Keratinocyte (primary cell): Measurements from ENCODE around the gene SYNM. TPM values are rescaled to one million over a fixed set of nuclear protein-coding genes. Genes with fewer than 3 reads are reported as not detected.

Experiments
- DNase-seq: peaks from one replicate; pipeline ENCODE4 v3.0.0-alpha.2; 2011; ENCODE audit warnings: low read depth, missing footprints, low spot score
- FAIRE-seq: peaks from 2 replicates; lab custom pipeline; 2011; peaks lifted over from hg19 to GRCh38; lab: Jason Lieb, UNC
- H2AFZ ChIP-seq: 2 replicates; pipeline ENCODE4 v1.6.0; 2012; ENCODE audit warnings: low read length, control low read depth, inconsistent platforms; ENCODE audit not compliant: control insufficient read depth
- H3K27ac ChIP-seq: 2 replicates; pipeline ENCODE4 v1.5.1; 2011; ENCODE audit warnings: low read length; ENCODE audit not compliant: control insufficient read depth, insufficient read depth
- H3K27me3 ChIP-seq: 3 replicates; pipeline ENCODE4 v1.6.0; 2011; ENCODE audit warnings: low read length; ENCODE audit not compliant: control insufficient read depth, insufficient read depth; ENCODE audit errors: extremely low read depth
- H3K36me3 ChIP-seq, 2 experiments: 2 replicates in 1 of 2; 3 replicates in 1 of 2; pipeline ENCODE4 v1.5.1; 2011; ENCODE audit warnings: low read length in 2 of 2, mild to moderate bottlenecking in 1 of 2; ENCODE audit not compliant: control insufficient read depth in 2 of 2, insufficient read depth in 2 of 2; ENCODE audit errors: extremely low read depth in 1 of 2
- H3K4me1 ChIP-seq: 3 replicates; pipeline ENCODE4 v1.5.1; 2011; ENCODE audit warnings: low read length; ENCODE audit not compliant: control insufficient read depth, insufficient read depth; ENCODE audit errors: extremely low read depth
- H3K4me2 ChIP-seq: 3 replicates; pipeline ENCODE4 v1.6.0; 2011; ENCODE audit warnings: low read depth, low read length; ENCODE audit not compliant: control insufficient read depth, insufficient read depth; ENCODE audit errors: extremely low read depth
- H3K4me3 ChIP-seq, 3 experiments: fragments of 200-600 bp in 1 of 3; sonication (generic) in 1 of 3; 2 replicates in 2 of 3; 3 replicates in 1 of 3; pipeline ENCODE4 v1.5.1; 2011 to 2016; ENCODE audit warnings: low read length in 3 of 3, mild to moderate bottlenecking in 3 of 3, control low read depth in 2 of 3, inconsistent platforms in 1 of 3, low read depth in 1 of 3, mixed read lengths in 1 of 3, mixed run types in 1 of 3, moderate library complexity in 1 of 3; ENCODE audit not compliant: control insufficient read depth in 2 of 3, insufficient read depth in 2 of 3; ENCODE audit errors: extremely low read depth in 1 of 3
- H3K79me2 ChIP-seq: 2 replicates; pipeline ENCODE4 v1.6.0; 2012; ENCODE audit warnings: low read length; ENCODE audit not compliant: control insufficient read depth, insufficient read depth
- H3K9ac ChIP-seq: 3 replicates; pipeline ENCODE4 v1.6.0; 2011; ENCODE audit warnings: low read length; ENCODE audit not compliant: control insufficient read depth, insufficient read depth; ENCODE audit errors: extremely low read depth
- H3K9me1 ChIP-seq: 3 replicates; pipeline ENCODE4 v1.6.0; 2011; ENCODE audit warnings: low read length; ENCODE audit not compliant: control insufficient read depth, insufficient read depth; ENCODE audit errors: extremely low read depth
- H3K9me3 ChIP-seq: 2 replicates; pipeline ENCODE4 v1.5.1; 2012; ENCODE audit warnings: low read depth, low read length; ENCODE audit not compliant: control insufficient read depth
- H4K20me1 ChIP-seq: 3 replicates; pipeline ENCODE4 v1.6.0; 2011; ENCODE audit warnings: low read length; ENCODE audit not compliant: control insufficient read depth, insufficient read depth; ENCODE audit errors: extremely low read depth
- EZH2 ChIP-seq: IDR thresholded peaks from one replicate; pipeline ENCODE4 v1.6.1; 2012; ENCODE audit warnings: inconsistent platforms, mild to moderate bottlenecking, low read length, moderate library complexity
- dilution Hi-C: fragments of 300-500 bp; cut with MboI; formaldehyde crosslinking; loops from one replicate; pipeline ENCODE4 v1.7.0; 2020; ENCODE audit warnings: low sequenced_read_pairs; ENCODE audit not compliant: extremely low pct_ligation_motif_present
- polyA plus RNA-seq, 5 experiments: library from polyadenylated mRNA; depleted of rRNA in 3 of 5; stranded (reverse) in 3 of 5; stranded (forward) in 1 of 5; unstranded in 1 of 5; fragments of >200 nt; gene quantifications; 1 replicate in 1 of 5; 2 replicates in 3 of 5; 3 replicates in 1 of 5; pipeline versions ENCODE4 v1.2.1 to v1.2.3, GENCODE V29; 2011 to 2012; ENCODE audit warnings: missing spikeins in 2 of 5, low read depth in 1 of 5, low replicate concordance in 1 of 5
- TF ChIP-seq, protein P1 (sequence below), 3 experiments: IDR thresholded peaks in 1 of 3; conservative IDR thresholded peaks in 1 of 3; optimal IDR thresholded peaks in 1 of 3; 2 replicates in 2 of 3; 3 replicates in 1 of 3; pipeline versions ENCODE3 to v1.5.1; 2011; ENCODE audit warnings: low read length in 3 of 3, mild to moderate bottlenecking in 3 of 3, moderate library complexity in 2 of 3, control low read depth in 1 of 3, inconsistent platforms in 1 of 3; ENCODE audit not compliant: insufficient read depth in 2 of 3; ENCODE audit errors: extremely low read depth in 1 of 3

Gene SYNM
- polyA plus RNA-seq, 1 donor (not counting 4 experiments of a cell fraction or from before 2014, with no cell fraction given) = 0.09 TPM

DNA sequence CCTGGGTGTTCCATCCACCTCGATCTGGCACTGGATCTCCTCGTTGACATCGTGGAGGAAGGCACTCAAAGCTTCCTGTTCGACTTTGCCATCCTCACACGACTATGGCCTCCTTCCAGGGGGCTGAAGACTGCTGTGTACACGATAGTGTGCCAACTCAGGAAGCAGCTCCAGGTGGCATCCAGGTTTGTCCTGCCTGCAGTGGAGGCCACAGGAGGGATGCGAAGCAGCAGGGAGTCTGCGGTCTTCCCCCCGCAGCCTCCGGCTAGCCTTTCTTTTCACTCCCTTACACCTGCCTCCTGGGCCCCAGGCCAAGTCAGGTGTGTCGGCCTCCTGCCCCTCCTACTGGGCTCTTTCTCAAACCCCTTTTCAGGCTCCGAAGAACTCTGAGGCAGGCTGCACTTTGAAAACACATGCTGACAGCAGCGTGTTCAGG lies 32.2 kb downstream of the SYNM start:
- FAIRE-seq (no peak), DNase-seq (no peak)
- H3K4me3 ChIP-seq = no peak overlapping the region
- no peaks in the 10 kb centered on the region for H3K9me3 ChIP-seq
- H3K36me3 ChIP-seq = peaks cover 0 to 10% of the 10 kb centered on the region in 2 experiments
- dilution Hi-C loops = no loop called here
- H3K4me2 ChIP-seq = no peak overlapping the region
- no peak overlapping the region for H3K27ac ChIP-seq
- no peak overlapping the region for H2AFZ ChIP-seq
- TF ChIP-seq, protein P1, sequence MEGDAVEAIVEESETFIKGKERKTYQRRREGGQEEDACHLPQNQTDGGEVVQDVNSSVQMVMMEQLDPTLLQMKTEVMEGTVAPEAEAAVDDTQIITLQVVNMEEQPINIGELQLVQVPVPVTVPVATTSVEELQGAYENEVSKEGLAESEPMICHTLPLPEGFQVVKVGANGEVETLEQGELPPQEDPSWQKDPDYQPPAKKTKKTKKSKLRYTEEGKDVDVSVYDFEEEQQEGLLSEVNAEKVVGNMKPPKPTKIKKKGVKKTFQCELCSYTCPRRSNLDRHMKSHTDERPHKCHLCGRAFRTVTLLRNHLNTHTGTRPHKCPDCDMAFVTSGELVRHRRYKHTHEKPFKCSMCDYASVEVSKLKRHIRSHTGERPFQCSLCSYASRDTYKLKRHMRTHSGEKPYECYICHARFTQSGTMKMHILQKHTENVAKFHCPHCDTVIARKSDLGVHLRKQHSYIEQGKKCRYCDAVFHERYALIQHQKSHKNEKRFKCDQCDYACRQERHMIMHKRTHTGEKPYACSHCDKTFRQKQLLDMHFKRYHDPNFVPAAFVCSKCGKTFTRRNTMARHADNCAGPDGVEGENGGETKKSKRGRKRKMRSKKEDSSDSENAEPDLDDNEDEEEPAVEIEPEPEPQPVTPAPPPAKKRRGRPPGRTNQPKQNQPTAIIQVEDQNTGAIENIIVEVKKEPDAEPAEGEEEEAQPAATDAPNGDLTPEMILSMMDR (optimal IDR thresholded peaks at IDR 0.05 in 1 of 3, IDR thresholded peaks at IDR 0.05 in 1 of 3, conservative IDR thresholded peaks at IDR 0.05 in 1 of 3; ENCODE audit: extremely low read depth in 1 of 3, insufficient read depth in 2 of 3, low read length in 3 of 3) = no peak
- TF ChIP-seq EZH2 = no peak
- H3K4me1 ChIP-seq = no peaks in the 10 kb centered on the region
- H4K20me1 ChIP-seq = no peaks in the 10 kb centered on the region
- H3K9ac ChIP-seq = no peak overlapping the region
- H3K9me1 ChIP-seq = no peaks in the 10 kb centered on the region
- H3K27me3 ChIP-seq = no peaks in the 10 kb centered on the region
- no peaks in the 10 kb centered on the region for H3K79me2 ChIP-seq

DNA sequence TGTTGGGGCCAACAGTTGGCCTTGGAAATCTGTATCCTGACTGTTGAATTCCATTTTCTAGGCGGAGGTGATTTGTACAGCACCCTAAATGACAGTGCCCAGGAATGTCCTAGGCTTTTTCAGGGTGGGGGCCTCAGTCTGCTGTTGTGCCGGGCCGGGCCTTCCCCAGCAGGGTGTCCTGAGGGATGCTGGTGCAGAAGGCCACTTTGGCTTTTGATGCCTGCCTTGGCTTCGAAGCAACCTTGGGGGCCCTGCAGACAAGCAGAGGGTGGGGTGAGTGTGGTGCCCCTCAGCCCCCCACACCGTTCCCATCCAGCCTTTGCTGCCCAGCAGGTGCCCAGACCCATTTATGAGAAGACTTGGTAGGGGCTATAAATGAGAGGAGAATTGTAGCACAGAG lies 33.0 kb downstream of the SYNM start:
- dilution Hi-C loops = no loop called here
- Histone ChIP-seq H3K27ac (no peak overlapping the region), H3K9me3 (no peaks in the 10 kb centered on the region), H3K9me1 (no peaks in the 10 kb centered on the region), H3K4me1 (no peaks in the 10 kb centered on the region), H3K27me3 (no peaks in the 10 kb centered on the region), H4K20me1 (no peaks in the 10 kb centered on the region), H3K36me3 (peaks cover 0 to 10% of the 10 kb centered on the region in 2 experiments), H3K79me2 (no peaks in the 10 kb centered on the region), H3K4me2 (no peak overlapping the region), H2AFZ (no peak overlapping the region), H3K4me3 (no peak overlapping the region), H3K9ac (no peak overlapping the region)
- FAIRE-seq = no peak
- DNase-seq = no peak
- TF ChIP-seq, protein P1 (optimal IDR thresholded peaks at IDR 0.05 in 1 of 3, IDR thresholded peaks at IDR 0.05 in 1 of 3, conservative IDR thresholded peaks at IDR 0.05 in 1 of 3; ENCODE audit: extremely low read depth in 1 of 3, insufficient read depth in 2 of 3, low read length in 3 of 3) = no peak
- no peak for TF ChIP-seq EZH2
